GM21528 (cell line): ENCODE measurements around the gene CDC37L1.
"Not testable (repeated sequence)": the region's sequence is repeated elsewhere in the genome, so short reads cannot be mapped to it uniquely, and the experiment has no call there.

Experiments used
- ATAC-seq: cut with Tn5 transposase; IDR thresholded peaks from one replicate; pipeline ENCODE4 v1.9.1; 2021; ENCODE audit warnings: mild to moderate bottlenecking, moderate library complexity; ENCODE audit not compliant: unreplicated experiment, low FRiP score

Gene CDC37L1

DNA sequence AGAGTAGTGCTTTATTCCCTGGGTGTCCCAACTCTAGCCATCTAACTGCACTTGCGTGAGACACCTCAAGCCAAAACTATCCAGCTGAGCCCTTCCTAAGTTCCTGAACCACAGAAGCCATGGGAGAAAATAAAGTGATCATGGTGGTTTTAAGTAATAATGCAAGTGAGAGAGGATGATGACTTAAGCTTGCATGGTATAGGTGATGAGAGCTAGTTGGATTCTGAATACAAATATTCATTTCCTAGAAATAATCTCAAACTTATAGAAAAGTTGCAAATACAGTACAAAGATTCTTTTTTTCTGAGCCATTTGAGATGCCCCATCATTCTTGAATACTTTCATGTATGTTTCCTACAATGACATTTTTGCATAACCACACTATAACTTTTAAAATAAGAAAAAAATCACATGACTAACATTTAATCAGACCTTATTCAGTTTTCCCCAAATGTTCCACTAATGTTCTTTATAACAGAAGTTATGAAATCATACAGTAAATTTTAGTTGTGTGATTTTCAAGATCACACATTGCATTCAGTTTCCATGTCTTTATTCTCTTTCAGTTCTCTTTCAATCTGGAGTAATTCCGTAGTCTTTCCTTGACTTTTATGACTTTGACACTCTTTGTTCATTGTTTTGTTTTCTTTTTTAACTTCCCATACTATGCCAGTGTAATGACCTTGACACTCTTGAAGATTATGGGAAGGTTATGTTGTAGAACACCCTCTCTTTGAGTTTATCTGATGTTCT lies 67.1 kb downstream of the CDC37L1 start:
- no peak for ATAC-seq

- no peak for ATAC-seq
Measured at GRCh38 chr9:4748612-4749011, 69.2 kb downstream of the CDC37L1 start.

DNA sequence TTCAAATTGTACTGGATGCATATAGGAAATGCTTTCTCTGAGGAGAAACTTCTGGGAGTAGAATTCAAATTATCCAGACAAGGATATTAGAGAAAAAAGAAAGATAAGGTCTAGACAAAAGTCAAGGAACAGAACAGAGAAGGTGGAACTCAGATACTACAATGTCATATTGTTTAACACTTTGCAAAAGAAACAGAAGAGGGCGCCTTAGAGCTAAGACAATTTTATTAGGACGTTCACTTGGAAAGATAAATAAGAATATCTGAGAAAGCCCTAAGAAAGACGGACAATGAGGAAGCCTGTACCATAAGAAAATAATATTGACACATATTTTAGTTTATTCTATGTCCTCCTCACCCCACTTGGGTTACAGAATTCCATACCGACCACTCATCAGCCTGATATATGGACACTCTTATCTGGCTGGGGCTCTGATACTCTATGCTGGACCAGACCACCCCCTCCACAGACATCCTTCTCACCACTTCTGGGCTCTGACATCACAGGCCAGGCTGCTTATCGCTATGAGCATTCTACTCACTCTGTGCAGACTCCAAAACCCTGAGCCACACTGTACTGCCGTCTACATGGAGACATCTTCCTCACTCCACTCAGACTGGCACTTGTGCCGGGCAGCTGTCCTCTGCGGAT lies 70.8 kb downstream of the CDC37L1 start:
- ATAC-seq = no peak

DNA sequence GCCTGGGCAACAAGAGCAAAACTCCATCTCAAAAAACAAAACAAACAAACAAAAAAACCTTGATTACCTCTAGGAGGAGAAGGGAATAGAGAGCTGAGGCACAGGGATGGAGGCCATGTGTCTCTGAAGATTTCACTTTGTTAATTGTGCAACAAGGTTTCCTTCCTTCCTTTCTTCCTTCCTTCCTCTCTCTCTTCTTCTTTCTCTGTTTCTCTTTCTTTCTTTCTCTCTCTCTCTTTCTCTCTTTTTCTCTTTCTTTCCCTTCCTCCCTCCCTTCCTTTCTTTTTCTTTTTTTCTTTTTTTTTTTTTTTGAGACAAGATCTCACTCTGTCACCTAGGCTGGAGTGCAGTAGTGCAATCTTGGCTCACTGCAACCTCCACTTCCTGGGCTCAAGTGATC lies 75.2 kb downstream of the CDC37L1 start:
- ATAC-seq = not testable (repeated sequence)

DNA sequence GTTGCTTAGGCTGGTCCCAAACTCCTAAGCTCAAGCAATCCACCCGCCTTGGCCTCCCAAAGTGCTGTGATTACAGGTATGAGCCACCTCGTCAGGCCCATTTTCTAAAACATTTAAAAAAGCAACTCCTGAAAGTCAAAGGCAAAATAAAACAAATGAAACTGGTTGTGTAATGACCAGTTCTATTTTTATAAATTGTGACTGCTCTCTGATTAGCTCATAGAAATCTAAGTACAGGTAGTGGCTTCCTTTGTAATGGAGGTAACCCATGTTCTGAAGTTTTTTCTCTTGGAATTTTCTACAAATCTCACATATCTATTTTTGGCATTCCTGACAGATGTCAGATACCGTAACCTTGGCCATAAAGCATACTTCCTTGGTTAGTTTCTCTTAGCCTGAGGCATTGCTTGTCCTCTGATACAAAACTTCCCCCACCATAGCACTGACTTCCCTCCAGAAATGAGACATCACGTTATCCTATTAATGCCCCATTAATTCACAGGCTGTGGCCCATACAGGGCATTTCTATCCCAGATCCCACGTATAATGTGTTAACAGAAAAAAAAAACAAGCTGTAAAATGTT lies 75.7 kb downstream of the CDC37L1 start:
- ATAC-seq = no peak

- no peak for ATAC-seq
Measured at GRCh38 chr9:4756420-4756819, 77.1 kb downstream of the CDC37L1 start.
